Thoracic aorta (tissue), 2 donors: ENCODE measurements around the gene KIF18A. TPM values are rescaled to one million over a fixed set of nuclear protein-coding genes. Genes with fewer than 3 reads are reported as not detected.

Experiments
- ATAC-seq: fragments of 150-250 bp; one replicate; pipeline ENCODE4 v1.8.0; 2017; ENCODE audit warnings: low read depth; ENCODE audit not compliant: insufficient number of reproducible peaks, low FRiP score
- DNase-seq: peaks from one replicate; pipeline ENCODE4 v3.0.0-alpha.2; 2020; ENCODE audit warnings: low spot score
- H3K27ac ChIP-seq, 2 donors: fragments of 200-600 bp; sonication (generic); 1 replicate in 1 of 2; 2 replicates in 1 of 2; pipeline ENCODE4 v1.5.1; 2016; ENCODE audit warnings: mild to moderate bottlenecking in 2 of 2, moderate library complexity in 2 of 2
- H3K27me3 ChIP-seq: fragments of 200-600 bp; sonication (generic); replicated peaks from 2 replicates; pipeline ENCODE4 v1.6.0; 2016; ENCODE audit warnings: mild to moderate bottlenecking; ENCODE audit not compliant: insufficient read depth
- H3K36me3 ChIP-seq: fragments of 200-600 bp; sonication (generic); one replicate; pipeline ENCODE4 v1.5.1; 2016
- H3K4me1 ChIP-seq, 2 donors: fragments of 200-600 bp; sonication (generic); 1 replicate in 1 of 2; 2 replicates in 1 of 2; pipeline versions ENCODE4 v1.5.1 to v1.6.0; 2016; ENCODE audit warnings: low read depth in 2 of 2, mild to moderate bottlenecking in 1 of 2; ENCODE audit not compliant: control insufficient read depth in 1 of 2
- H3K4me3 ChIP-seq: fragments of 200-600 bp; sonication (generic); 2 replicates; pipeline ENCODE4 v1.5.1; 2016; ENCODE audit warnings: mild to moderate bottlenecking
- H3K9me3 ChIP-seq: fragments of 200-600 bp; sonication (generic); 2 replicates; pipeline ENCODE4 v1.5.1; 2016
- total RNA-seq, 2 donors: library from RNA; depleted of rRNA; stranded (reverse); fragments of >200 nt; gene quantifications; one replicate each; pipeline versions ENCODE4 v1.1.0 to v1.2.3, GENCODE V29; 2016
- TF ChIP-seq, protein P1 (sequence below): fragments of 200-600 bp; sonication (generic); IDR thresholded peaks from one replicate; pipeline ENCODE4 v1.5.1; 2019; ENCODE audit warnings: antibody characterized with exemption

Gene KIF18A
- total RNA-seq, 2 donors from 2014 or later = 0.28 TPM; not detected in 1

DNA sequence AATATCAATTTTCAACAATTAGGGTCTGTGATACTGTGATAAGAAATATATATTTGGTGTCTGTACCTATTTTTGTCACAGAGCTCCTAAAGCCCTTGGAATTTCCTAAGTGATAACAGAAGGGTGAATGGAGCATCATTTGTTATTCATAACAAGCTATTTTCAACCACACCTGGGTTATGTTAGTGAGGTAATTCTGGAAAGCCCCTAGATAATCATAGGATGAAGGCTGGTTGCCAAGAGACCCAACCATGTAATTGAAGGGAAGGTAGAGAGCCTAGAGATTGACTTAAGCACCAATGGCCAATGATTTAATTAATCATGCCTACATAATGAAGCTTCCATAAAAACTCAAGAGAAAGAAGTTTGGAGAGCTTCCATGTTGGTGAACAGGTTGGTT, 109.4 kb downstream of the KIF18A start:
- ATAC-seq = no peak
- Histone ChIP-seq H3K9me3 (peaks cover 5% of the 10 kb centered on the region), H3K36me3 (no peaks in the 10 kb centered on the region), H3K27ac (no peak overlapping the region), H3K4me1 (no peaks in the 10 kb centered on the region), H3K27me3 (no peaks in the 10 kb centered on the region), H3K4me3 (no peak overlapping the region)
- TF ChIP-seq, protein P1, sequence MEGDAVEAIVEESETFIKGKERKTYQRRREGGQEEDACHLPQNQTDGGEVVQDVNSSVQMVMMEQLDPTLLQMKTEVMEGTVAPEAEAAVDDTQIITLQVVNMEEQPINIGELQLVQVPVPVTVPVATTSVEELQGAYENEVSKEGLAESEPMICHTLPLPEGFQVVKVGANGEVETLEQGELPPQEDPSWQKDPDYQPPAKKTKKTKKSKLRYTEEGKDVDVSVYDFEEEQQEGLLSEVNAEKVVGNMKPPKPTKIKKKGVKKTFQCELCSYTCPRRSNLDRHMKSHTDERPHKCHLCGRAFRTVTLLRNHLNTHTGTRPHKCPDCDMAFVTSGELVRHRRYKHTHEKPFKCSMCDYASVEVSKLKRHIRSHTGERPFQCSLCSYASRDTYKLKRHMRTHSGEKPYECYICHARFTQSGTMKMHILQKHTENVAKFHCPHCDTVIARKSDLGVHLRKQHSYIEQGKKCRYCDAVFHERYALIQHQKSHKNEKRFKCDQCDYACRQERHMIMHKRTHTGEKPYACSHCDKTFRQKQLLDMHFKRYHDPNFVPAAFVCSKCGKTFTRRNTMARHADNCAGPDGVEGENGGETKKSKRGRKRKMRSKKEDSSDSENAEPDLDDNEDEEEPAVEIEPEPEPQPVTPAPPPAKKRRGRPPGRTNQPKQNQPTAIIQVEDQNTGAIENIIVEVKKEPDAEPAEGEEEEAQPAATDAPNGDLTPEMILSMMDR = no peak
- DNase-seq = no peak

DNA sequence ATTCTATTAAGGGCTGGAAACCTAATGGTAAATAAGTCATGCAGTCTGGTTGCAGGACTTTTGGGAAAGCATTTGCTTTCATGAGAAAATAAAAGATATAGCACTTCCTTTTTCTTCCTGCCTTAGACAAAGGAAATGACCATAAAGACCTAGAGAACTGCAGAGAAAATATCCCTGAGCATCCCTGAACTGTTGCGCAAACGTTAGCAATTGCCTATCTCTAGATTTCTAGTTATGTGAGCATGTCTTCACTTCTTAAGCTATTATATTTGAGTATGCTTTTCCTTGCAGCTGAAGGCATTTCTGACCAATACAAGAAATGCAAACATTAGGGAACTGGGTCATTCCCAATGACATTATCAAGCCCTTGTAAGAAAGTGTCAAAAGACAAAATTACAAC, 110.6 kb downstream of the KIF18A start:
- Histone ChIP-seq H3K27me3 (no peaks in the 10 kb centered on the region), H3K36me3 (no peaks in the 10 kb centered on the region), H3K4me1 (no peaks in the 10 kb centered on the region), H3K9me3 (peaks cover 5% of the 10 kb centered on the region), H3K4me3 (no peak overlapping the region), H3K27ac (no peak overlapping the region)
- no peak for ATAC-seq
- TF ChIP-seq, protein P1 = no peak
- no peak for DNase-seq

DNA sequence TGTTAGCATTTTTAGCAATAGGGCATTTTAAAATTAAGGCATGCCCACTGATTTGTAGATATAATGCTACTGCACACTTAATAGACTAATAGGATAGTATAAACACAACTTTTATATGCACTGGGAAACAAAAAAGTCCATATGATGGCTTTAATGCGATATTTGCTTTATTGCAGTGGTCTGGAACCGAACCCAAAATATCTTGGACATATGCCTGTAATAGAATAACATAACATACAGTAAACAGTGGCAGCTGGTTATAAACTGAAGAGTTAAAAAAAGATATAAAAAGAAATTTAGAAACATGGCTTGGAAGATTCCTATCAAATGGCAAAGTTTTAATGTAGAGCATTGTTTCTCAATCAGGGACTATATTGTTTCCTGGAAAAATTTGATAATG, 111.9 kb downstream of the KIF18A start:
- TF ChIP-seq, protein P1 = no peak
- H3K27ac ChIP-seq = no peak overlapping the region
- no peaks in the 10 kb centered on the region for H3K27me3 ChIP-seq
- H3K4me3 ChIP-seq = no peak overlapping the region
- ATAC-seq = no peak
- no peak for DNase-seq
- H3K36me3 ChIP-seq = no peaks in the 10 kb centered on the region
- no peaks in the 10 kb centered on the region for H3K9me3 ChIP-seq
- H3K4me1 ChIP-seq = no peaks in the 10 kb centered on the region

DNA sequence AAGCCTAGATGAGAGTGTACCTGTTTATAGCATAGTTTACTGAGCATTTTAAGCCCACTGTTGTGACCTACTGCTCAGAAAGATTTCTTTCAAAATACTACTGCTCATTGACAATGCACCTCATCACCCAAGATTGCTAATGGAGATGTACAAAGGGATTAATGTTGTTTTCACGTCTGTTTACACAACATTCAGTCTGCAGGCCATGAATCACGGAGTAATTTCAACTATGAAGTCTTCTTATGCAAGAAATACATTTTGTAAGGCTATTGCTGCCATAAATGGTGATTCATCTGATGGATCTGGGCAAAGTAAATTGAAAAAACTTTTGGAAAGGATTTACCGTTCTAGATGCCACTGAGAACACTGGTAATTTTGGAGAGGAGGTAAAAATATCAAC, 112.9 kb downstream of the KIF18A start:
- H3K9me3 ChIP-seq = no peaks in the 10 kb centered on the region
- no peaks in the 10 kb centered on the region for H3K27me3 ChIP-seq
- DNase-seq (no peak), ATAC-seq (no peak)
- no peak overlapping the region for H3K27ac ChIP-seq
- H3K36me3 ChIP-seq = no peaks in the 10 kb centered on the region
- no peak overlapping the region for H3K4me3 ChIP-seq
- H3K4me1 ChIP-seq = no peaks in the 10 kb centered on the region
- TF ChIP-seq, protein P1 = no peak

DNA sequence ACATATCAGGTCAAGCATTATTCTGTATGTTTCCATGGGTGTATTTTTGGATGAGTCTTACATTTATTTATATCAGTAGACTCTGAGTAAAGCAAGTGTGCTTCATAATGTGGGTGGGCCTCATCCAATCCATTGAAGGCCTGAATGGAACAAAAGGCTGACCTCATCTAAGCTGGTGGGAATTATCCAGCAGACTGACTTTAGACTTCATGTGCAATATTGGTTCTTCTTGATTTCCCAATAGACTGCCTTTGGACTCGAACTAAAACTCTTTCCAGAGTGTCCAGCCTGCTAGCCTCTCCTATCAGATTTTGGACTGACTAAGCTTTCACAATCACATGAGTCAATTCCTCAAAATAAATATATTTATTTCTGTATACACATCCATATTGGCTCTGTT, 116.2 kb downstream of the KIF18A start:
- no peaks in the 10 kb centered on the region for H3K9me3 ChIP-seq
- TF ChIP-seq, protein P1 = no peak
- DNase-seq (no peak), ATAC-seq (no peak)
- no peak overlapping the region for H3K27ac ChIP-seq
- H3K36me3 ChIP-seq = no peaks in the 10 kb centered on the region
- no peaks in the 10 kb centered on the region for H3K4me1 ChIP-seq
- no peaks in the 10 kb centered on the region for H3K27me3 ChIP-seq
- no peak overlapping the region for H3K4me3 ChIP-seq
